Measurements from ENCODE around the gene PDLIM5.
"Not testable (repeated sequence)": the region's sequence is repeated elsewhere in the genome, so short reads cannot be mapped to it uniquely, and the experiment has no call there.

Gene PDLIM5

DNA sequence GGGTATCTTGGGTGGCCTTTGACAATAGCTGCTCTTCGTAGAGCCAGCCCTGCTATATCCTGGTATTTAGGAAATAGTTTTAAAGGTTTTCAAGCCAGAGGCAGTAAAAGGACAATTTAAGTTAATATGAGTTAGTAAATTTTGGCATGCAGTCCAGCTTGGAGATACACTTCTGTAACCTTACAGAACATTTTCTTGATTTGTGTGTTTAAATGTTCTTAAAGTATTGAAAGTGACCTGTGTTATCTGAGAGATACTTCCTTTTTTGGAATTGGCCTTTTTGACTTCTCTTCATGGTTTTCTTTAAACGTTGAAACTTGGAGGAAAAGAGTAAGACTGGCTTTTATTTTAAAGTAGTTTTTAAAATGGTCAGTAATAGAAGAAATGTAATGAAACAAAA is 25.5 kb downstream of the PDLIM5 start:
- DNase-seq (ENCODE audit: low read depth): no peak
- TF ChIP-seq, protein P1, sequence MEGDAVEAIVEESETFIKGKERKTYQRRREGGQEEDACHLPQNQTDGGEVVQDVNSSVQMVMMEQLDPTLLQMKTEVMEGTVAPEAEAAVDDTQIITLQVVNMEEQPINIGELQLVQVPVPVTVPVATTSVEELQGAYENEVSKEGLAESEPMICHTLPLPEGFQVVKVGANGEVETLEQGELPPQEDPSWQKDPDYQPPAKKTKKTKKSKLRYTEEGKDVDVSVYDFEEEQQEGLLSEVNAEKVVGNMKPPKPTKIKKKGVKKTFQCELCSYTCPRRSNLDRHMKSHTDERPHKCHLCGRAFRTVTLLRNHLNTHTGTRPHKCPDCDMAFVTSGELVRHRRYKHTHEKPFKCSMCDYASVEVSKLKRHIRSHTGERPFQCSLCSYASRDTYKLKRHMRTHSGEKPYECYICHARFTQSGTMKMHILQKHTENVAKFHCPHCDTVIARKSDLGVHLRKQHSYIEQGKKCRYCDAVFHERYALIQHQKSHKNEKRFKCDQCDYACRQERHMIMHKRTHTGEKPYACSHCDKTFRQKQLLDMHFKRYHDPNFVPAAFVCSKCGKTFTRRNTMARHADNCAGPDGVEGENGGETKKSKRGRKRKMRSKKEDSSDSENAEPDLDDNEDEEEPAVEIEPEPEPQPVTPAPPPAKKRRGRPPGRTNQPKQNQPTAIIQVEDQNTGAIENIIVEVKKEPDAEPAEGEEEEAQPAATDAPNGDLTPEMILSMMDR (IDR thresholded peaks at IDR 0.05; ENCODE audit: low read depth, low read length, missing control alignments): no peak
- H3K4me3 ChIP-seq (ENCODE audit: low read depth, low read length): no peak overlapping the region

DNA sequence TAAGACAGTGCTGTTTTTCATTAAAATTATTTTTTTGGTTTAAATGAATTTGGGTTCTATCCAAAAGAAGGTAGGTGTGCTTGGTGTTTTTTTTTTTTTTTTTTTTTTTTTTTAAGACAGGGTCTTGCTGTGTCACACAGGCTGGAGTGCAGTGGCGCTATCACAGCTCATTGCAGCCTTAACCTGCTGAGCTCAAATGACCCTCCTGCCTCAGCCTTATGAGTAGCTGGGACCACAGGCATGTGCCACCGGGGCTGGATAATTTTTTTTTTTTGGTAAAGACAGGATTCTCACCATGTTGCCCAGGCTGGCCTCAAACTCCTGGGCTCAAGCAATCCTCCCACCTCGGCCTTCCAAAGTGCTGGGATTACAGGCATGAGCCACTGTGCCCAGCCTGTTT is 27.1 kb downstream of the PDLIM5 start:
- H3K4me3 ChIP-seq (ENCODE audit: low read depth, low read length); DNase-seq (ENCODE audit: low read depth): not testable (repeated sequence)

DNA sequence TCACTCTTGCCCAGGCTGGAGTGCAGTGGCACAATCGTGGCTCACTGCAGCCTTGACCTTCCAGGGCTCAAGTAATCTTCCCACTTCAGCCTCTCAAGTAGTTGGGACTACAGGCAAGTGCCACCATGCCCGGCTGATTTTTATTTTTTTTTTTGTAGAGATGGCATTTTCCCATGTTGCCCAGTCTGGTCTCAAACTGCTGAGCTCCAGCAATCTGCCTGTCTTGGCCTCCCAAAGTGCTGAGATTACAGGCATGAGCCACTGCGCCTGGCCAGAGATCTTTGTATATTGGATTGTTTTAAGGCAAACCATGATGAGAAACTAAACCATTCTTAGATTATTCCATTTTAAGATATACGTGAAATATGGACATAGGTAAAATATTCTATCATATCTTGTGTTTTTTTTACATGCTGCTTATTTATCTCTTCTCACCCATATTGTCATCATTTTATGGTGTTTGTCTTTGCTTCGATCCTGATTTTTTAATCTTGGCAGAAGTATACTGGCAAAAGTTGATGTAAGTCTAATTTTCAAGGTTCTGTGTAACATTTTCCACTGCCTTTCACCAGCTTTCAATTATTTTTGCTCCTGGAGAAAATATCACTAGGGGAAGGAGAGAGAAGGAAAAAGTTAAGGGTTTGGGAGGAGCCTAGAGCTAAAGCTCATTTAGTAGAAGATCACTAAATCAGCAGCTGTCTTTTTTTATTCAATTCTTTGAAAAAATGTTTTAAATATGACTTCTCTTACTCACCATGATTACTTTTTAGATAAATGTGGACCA is 27.8 kb downstream of the PDLIM5 start:
- no peak overlapping the region for H3K4me3 ChIP-seq (ENCODE audit: low read depth, low read length)
- TF ChIP-seq, protein P1 (IDR thresholded peaks at IDR 0.05; ENCODE audit: low read depth, low read length, missing control alignments): no peak
- DNase-seq (ENCODE audit: low read depth): no peak

DNA sequence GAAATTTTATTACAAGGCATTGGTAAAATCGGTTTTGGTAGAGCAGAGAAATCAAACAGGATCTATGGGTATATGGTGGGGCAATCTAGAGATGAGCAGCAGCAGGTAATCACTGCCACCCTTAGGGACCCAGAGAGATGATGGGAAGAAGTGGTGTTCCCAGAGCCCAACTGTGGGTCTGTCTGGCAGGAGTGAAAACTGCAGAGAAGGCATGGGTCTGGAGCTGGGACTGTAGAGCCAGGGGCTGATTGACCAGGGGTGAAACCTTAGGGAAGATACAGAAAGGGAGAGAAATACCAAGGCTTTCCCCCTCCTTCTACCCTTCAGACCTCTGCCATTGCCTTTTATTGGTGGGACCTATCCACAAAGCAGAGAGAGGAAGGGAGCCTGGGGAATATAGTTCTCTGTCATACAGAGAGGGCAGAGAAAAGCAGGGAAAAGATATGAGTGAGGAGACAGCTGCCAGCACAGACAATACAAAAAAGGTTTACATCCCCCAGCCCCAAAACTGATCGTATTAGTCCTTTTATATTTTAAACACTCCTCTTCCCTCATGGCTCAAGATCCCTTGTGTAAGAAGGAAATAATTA is 28.7 kb downstream of the PDLIM5 start:
- no peak for DNase-seq (ENCODE audit: low read depth)
- TF ChIP-seq, protein P1 (IDR thresholded peaks at IDR 0.05; ENCODE audit: low read depth, low read length, missing control alignments): no peak

DNA sequence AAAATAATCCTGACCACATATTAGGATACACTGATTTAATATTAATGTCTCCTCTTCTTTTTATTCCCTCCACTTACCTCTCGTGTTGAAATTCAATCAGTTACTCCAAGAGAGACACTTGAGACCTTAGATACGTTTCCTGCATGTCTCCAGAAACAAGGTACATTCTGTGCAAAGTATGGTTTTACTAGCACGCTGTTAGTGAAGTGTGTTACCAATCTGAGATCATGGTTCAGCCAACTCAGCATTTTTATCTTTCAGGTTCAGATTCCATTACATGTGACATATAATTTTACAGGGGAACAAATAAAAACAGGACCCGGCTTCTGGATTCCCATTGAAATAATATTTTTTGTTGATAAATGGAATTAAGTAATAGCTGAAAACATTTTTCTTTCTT is 32.2 kb downstream of the PDLIM5 start:
- no peak overlapping the region for H3K4me3 ChIP-seq (ENCODE audit: low read depth, low read length)
- TF ChIP-seq, protein P1 (IDR thresholded peaks at IDR 0.05; ENCODE audit: low read depth, low read length, missing control alignments): no peak
- DNase-seq (ENCODE audit: low read depth): no peak

More for the DNA sequence above, 28.7 kb downstream of the PDLIM5 start:
- H3K4me3 ChIP-seq (ENCODE audit: low read depth, low read length): no peak overlapping the region

DNA sequence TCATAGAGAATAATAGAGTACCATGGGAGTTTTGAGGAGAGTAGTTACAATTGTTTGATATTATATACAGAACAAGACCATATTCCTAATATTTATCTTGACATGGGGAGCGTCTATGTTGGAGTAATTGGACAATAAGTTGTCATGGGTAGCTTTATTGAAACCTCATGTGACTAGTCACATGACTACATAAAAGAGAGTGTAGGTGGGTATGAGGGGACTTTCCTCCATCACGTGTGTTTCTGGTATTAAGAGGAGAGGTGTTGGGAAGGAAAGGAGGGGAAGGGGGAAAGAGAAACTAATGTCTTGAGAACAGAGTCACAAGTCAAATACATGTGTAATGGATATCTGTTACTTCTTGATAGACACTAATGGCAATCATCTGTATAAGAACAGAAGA is 33.1 kb downstream of the PDLIM5 start:
- no peak for DNase-seq (ENCODE audit: low read depth)
- H3K4me3 ChIP-seq (ENCODE audit: low read depth, low read length): no peak overlapping the region
- TF ChIP-seq, protein P1 (IDR thresholded peaks at IDR 0.05; ENCODE audit: low read depth, low read length, missing control alignments): no peak

DNA sequence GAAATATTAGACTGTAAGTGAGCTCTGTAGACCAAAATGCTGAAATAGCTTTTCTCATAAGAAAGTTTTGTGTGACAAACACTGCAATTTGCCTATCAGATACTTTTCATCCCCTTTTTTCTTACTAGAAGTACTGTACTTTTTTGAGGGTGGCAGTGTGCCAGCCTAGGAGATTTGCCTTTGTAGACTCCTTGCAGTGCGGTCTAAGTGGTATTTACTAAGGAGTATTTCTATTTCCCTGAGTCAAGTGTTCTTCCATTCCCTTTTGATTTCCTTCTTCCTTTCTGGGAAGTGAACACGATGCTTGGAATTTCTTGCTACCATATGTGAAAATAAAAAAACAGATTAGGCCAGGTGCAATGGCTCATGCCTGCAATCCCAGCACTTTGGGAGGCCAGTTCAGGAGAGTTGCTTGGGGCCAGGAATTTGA is 34.6 kb downstream of the PDLIM5 start:
- TF ChIP-seq, protein P1 (IDR thresholded peaks at IDR 0.05; ENCODE audit: low read depth, low read length, missing control alignments): no peak
- DNase-seq (ENCODE audit: low read depth): no peak
- no peak overlapping the region for H3K4me3 ChIP-seq (ENCODE audit: low read depth, low read length)

Data from GM12864 (cell line).